SU-DHL-6 (cell line): ENCODE measurements around the gene OR4D6.

Experiments used
- H2AFZ ChIP-seq: fragments of 200-600 bp; sonication (generic); 2 replicates; pipeline ENCODE4 v1.6.1; 2014; ENCODE audit warnings: low read depth, mild to moderate bottlenecking, moderate library complexity, mixed read lengths, antibody characterized with exemption, low read length; ENCODE audit not compliant: severe bottlenecking
- H3F3A ChIP-seq: fragments of 200-600 bp; shearing (Covaris generic); 2 replicates; pipeline ENCODE4 v1.6.0; 2016; ENCODE audit warnings: antibody characterized with exemption, mild to moderate bottlenecking; ENCODE audit not compliant: insufficient read depth
- H3K27ac ChIP-seq: fragments of 200-600 bp; sonication (generic); 2 replicates; pipeline ENCODE4 v1.5.1; 2016; ENCODE audit warnings: low read depth, mild to moderate bottlenecking, low read length, moderate library complexity, mixed read lengths
- H3K27me3 ChIP-seq: fragments of 200-600 bp; sonication (generic), shearing (Covaris generic); 2 replicates; pipeline ENCODE4 v1.6.0; 2014; ENCODE audit warnings: mild to moderate bottlenecking, low read length
- H3K36me3 ChIP-seq: fragments of 200-600 bp; sonication (generic); 2 replicates; pipeline ENCODE4 v1.6.1; 2014; ENCODE audit warnings: mild to moderate bottlenecking, low read length, mixed read lengths
- H3K4me2 ChIP-seq: fragments of 300-600, 200-600 bp; shearing (Covaris generic), sonication (generic); 2 replicates; pipeline ENCODE4 v1.6.0; 2014; ENCODE audit warnings: low read length, low read depth, mild to moderate bottlenecking; ENCODE audit not compliant: poor library complexity, severe bottlenecking
- H3K4me3 ChIP-seq: fragments of 200-600 bp; sonication (generic); 2 replicates; pipeline ENCODE4 v1.5.1; 2014; ENCODE audit warnings: antibody characterized with exemption, low read length, mild to moderate bottlenecking, mixed read lengths; ENCODE audit not compliant: insufficient read depth, poor library complexity, severe bottlenecking
- H3K79me2 ChIP-seq: fragments of 200-600 bp; sonication (generic); 2 replicates; pipeline ENCODE4 v1.6.1; 2014; ENCODE audit warnings: mild to moderate bottlenecking, low read length, moderate library complexity; ENCODE audit not compliant: insufficient read depth
- H3K9ac ChIP-seq: fragments of 200-600 bp; sonication (generic); 2 replicates; pipeline ENCODE4 v1.7.0; 2014; ENCODE audit warnings: mild to moderate bottlenecking, low read length
- H3K9me2 ChIP-seq: fragments of 200-600 bp; sonication (generic); replicated peaks from 2 replicates; pipeline ENCODE4 v1.6.1; 2014; ENCODE audit warnings: low read length; ENCODE audit not compliant: insufficient read depth
- H3K9me3 ChIP-seq: fragments of 200-600 bp; sonication (generic); 2 replicates; pipeline ENCODE4 v1.6.1; 2014; ENCODE audit warnings: low read length, mixed read lengths; ENCODE audit not compliant: insufficient read depth
- H4K20me1 ChIP-seq: fragments of 200-600 bp; sonication (generic); 2 replicates; pipeline ENCODE4 v1.6.1; 2014; ENCODE audit warnings: low read depth, mild to moderate bottlenecking, antibody characterized with exemption, low read length, moderate library complexity, mixed read lengths
- CTCF ChIP-seq: fragments of 200-600 bp; sonication (generic); IDR thresholded peaks from one replicate; pipeline ENCODE4 v1.5.1; 2017; ENCODE audit warnings: antibody characterized with exemption, mild to moderate bottlenecking, low read length, moderate library complexity; ENCODE audit not compliant: insufficient read depth, poor library complexity, severe bottlenecking
- EZH2phosphoT487 ChIP-seq: fragments of 200-600 bp; sonication (generic), shearing (Covaris generic); conservative IDR thresholded peaks from 2 replicates; pipeline ENCODE4 v1.6.1; 2018; ENCODE audit warnings: mild to moderate bottlenecking, antibody characterized with exemption, low read length, moderate library complexity, mixed read lengths

Gene OR4D6

GRCh38 chr11:59480359-59480758 lies 23.6 kb downstream of the OR4D6 start:
- Histone ChIP-seq H3K9me3 (no peaks in the 10 kb centered on the region), H4K20me1 (no peaks in the 10 kb centered on the region), H3K4me2 (no peak overlapping the region), H3K9ac (no peak overlapping the region), H3K9me2 (no peaks in the 10 kb centered on the region), H3K36me3 (no peaks in the 10 kb centered on the region), H3K27ac (no peak overlapping the region), H3K4me3 (no peak overlapping the region), H3F3A (no peaks in the 10 kb centered on the region), H2AFZ (no peak overlapping the region), H3K79me2 (no peaks in the 10 kb centered on the region), H3K27me3 (no peaks in the 10 kb centered on the region)
- no peak for TF ChIP-seq CTCF

- no peak overlapping the region for H3K27ac ChIP-seq
- no peaks in the 10 kb centered on the region for H3K79me2 ChIP-seq
- TF ChIP-seq EZH2phosphoT487 = no peak
- no peak for TF ChIP-seq CTCF
- no peaks in the 10 kb centered on the region for H3K36me3 ChIP-seq
- no peaks in the 10 kb centered on the region for H3K9me2 ChIP-seq
- no peaks in the 10 kb centered on the region for H3K9me3 ChIP-seq
- H2AFZ ChIP-seq = no peak overlapping the region
- H3K27me3 ChIP-seq = no peaks in the 10 kb centered on the region; the same call in 1 of the 2 replicates
- H3F3A ChIP-seq = no peaks in the 10 kb centered on the region
- H3K4me3 ChIP-seq = no peak overlapping the region
- no peak overlapping the region for H3K4me2 ChIP-seq
- H4K20me1 ChIP-seq = no peaks in the 10 kb centered on the region
- H3K9ac ChIP-seq = no peak overlapping the region
Observed at GRCh38 chr11:59501931-59502330, 45.2 kb downstream of the OR4D6 start.

- TF ChIP-seq CTCF = no peak
- Histone ChIP-seq H3K27ac (no peak within 1 kb of the TSS), H3K4me2 (no peak within 1 kb of the TSS), H3K79me2 (no peaks in the 10 kb centered on the region), H3K9me2 (no peaks in the 10 kb centered on the region), H2AFZ (no peak within 1 kb of the TSS), H3F3A (no peaks in the 10 kb centered on the region), H3K9ac (no peak within 1 kb of the TSS), H3K36me3 (no peaks in the 10 kb centered on the region), H3K9me3 (no peaks in the 10 kb centered on the region), H4K20me1 (no peaks in the 10 kb centered on the region), H3K4me3 (no peak within 1 kb of the TSS), H3K27me3 (no peaks in the 10 kb centered on the region; the same call in 1 of the 2 replicates)
Observed at GRCh38 chr11:59503276-59503675, 46.5 kb downstream of the OR4D6 start, which contains the start of gene OR4D11. OR4D11 (plus strand) TSS chr11:59503576; CDS start chr11:59503576, 0 bp downstream.
